Measurements from ENCODE around the gene ADORA2B. TPM values are rescaled to one million over a fixed set of nuclear protein-coding genes. Genes with fewer than 3 reads are reported as not detected.
A peak's percentile ranks its signal among the peaks of the same experiment; 100 is the strongest.
"Not testable (repeated sequence)": the region's sequence is repeated elsewhere in the genome, so short reads cannot be mapped to it uniquely, and the experiment has no call there.

Gene ADORA2B
- polyA plus RNA-seq, 4 donors, result 3.0 to 6.0 TPM; not detected in 2

DNA sequence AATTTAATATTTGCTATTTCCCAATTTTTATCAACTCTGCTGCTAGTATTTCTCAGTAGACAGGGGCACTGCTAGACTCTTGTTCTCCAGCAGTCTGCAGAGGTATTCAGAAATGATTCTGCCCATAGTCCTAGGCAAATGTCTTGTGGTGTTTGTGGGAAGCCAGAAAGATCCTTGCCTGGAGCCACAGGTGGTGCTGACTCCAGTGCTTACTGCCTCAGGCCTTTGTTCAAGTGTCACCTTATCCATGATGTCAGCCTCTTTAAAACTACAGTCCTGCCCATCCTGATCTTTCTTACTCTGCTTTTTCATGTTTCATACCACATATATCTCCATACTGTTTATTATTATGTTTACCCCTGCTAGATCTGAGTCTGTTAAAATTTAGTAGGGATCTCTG, 28.1 kb downstream of the ADORA2B start:
- Histone ChIP-seq H3K4me3 (ENCODE audit: low read depth in 1 of 3, low read length in 3 of 3) (no peak overlapping the region), H3K4me1 (ENCODE audit: control insufficient read depth in 3 of 3, insufficient read depth in 2 of 3, low read depth in 1 of 3, low read length in 2 of 3) (no peaks in the 10 kb centered on the region), H3K36me3 (ENCODE audit: control insufficient read depth in 3 of 3, insufficient read depth in 2 of 3, low read depth in 1 of 3, low read length in 3 of 3) (peaks cover 4 to 18% (median 6%) of the 10 kb centered on the region in 3 donors), H3K9me3 (ENCODE audit: control insufficient read depth in 2 of 2, insufficient read depth in 1 of 2, low read depth in 1 of 2, low read length in 1 of 2) (no peaks in the 10 kb centered on the region), H3K27ac (ENCODE audit: low read depth in 1 of 3, low read length in 2 of 3) (no peak overlapping the region), H3K27me3 (ENCODE audit: control insufficient read depth in 3 of 3, insufficient read depth in 3 of 3, low read length in 3 of 3) (no peaks in the 10 kb centered on the region)
- DNase-seq (no peak), FAIRE-seq (no peak)

GRCh38 chr17:15973834-15974233, 28.9 kb downstream of the ADORA2B start:
- WGBS, 3 donors, result 84 to 88% (median 86%) methylated on average over 6 of the region's 6 CpGs
- Histone ChIP-seq H3K9me3 (ENCODE audit: control insufficient read depth in 2 of 2, insufficient read depth in 1 of 2, low read depth in 1 of 2, low read length in 1 of 2) (no peaks in the 10 kb centered on the region), H3K27ac (ENCODE audit: low read depth in 1 of 3, low read length in 2 of 3) (no peak overlapping the region), H3K4me3 (ENCODE audit: low read depth in 1 of 3, low read length in 3 of 3) (no peak overlapping the region), H3K36me3 (ENCODE audit: control insufficient read depth in 3 of 3, insufficient read depth in 2 of 3, low read depth in 1 of 3, low read length in 3 of 3) (peaks cover 5 to 23% (median 6%) of the 10 kb centered on the region in 3 donors), H3K27me3 (ENCODE audit: control insufficient read depth in 3 of 3, insufficient read depth in 3 of 3, low read length in 3 of 3) (no peaks in the 10 kb centered on the region), H3K4me1 (ENCODE audit: control insufficient read depth in 3 of 3, insufficient read depth in 2 of 3, low read depth in 1 of 3, low read length in 2 of 3) (no peaks in the 10 kb centered on the region)
- no peak for DNase-seq
- no peak for FAIRE-seq

- H3K4me1 ChIP-seq (ENCODE audit: control insufficient read depth in 3 of 3, insufficient read depth in 2 of 3, low read depth in 1 of 3, low read length in 2 of 3), result peaks cover 0 to 6% (median 0%) of the 10 kb centered on the region in 3 donors
- no peaks in the 10 kb centered on the region for H3K27me3 ChIP-seq (ENCODE audit: control insufficient read depth in 3 of 3, insufficient read depth in 3 of 3, low read length in 3 of 3)
- peaks cover 7 to 27% (median 13%) of the 10 kb centered on the region in 3 donors for H3K36me3 ChIP-seq (ENCODE audit: control insufficient read depth in 3 of 3, insufficient read depth in 2 of 3, low read depth in 1 of 3, low read length in 3 of 3)
- H3K4me3 ChIP-seq (ENCODE audit: low read depth in 1 of 3, low read length in 3 of 3), result no peak overlapping the region
- H3K27ac ChIP-seq (ENCODE audit: low read depth in 1 of 3, low read length in 2 of 3), result no peak overlapping the region
- no peaks in the 10 kb centered on the region for H3K9me3 ChIP-seq (ENCODE audit: control insufficient read depth in 2 of 2, insufficient read depth in 1 of 2, low read depth in 1 of 2, low read length in 1 of 2)
- 95 to 100% (median 97%) methylated on average over 2 of the region's 2 CpGs for WGBS, 3 donors
- DNase-seq, result no peak
- no peak for FAIRE-seq
These were observed 33.0 kb downstream of the ADORA2B start for GRCh38 chr17:15977894-15978293.

GRCh38 chr17:15978606-15979005, 33.7 kb downstream of the ADORA2B start:
- WGBS, 3 donors, result 89 to 96% (median 92%) methylated on average over 1 of the region's 1 CpG
- Histone ChIP-seq H3K27me3 (ENCODE audit: control insufficient read depth in 3 of 3, insufficient read depth in 3 of 3, low read length in 3 of 3) (no peaks in the 10 kb centered on the region), H3K27ac (ENCODE audit: low read depth in 1 of 3, low read length in 2 of 3) (no peak overlapping the region), H3K9me3 (ENCODE audit: control insufficient read depth in 2 of 2, insufficient read depth in 1 of 2, low read depth in 1 of 2, low read length in 1 of 2) (no peaks in the 10 kb centered on the region), H3K36me3 (ENCODE audit: control insufficient read depth in 3 of 3, insufficient read depth in 2 of 3, low read depth in 1 of 3, low read length in 3 of 3) (peaks cover 7 to 29% (median 13%) of the 10 kb centered on the region in 3 donors), H3K4me1 (ENCODE audit: control insufficient read depth in 3 of 3, insufficient read depth in 2 of 3, low read depth in 1 of 3, low read length in 2 of 3) (peaks cover 0 to 6% (median 0%) of the 10 kb centered on the region in 3 donors), H3K4me3 (ENCODE audit: low read depth in 1 of 3, low read length in 3 of 3) (no peak overlapping the region)
- FAIRE-seq, result no peak
- no peak for DNase-seq

- H3K27ac ChIP-seq (ENCODE audit: low read depth in 1 of 3, low read length in 2 of 3); H3K4me3 ChIP-seq (ENCODE audit: low read depth in 1 of 3, low read length in 3 of 3); FAIRE-seq; DNase-seq; H3K9me3 ChIP-seq (ENCODE audit: control insufficient read depth in 2 of 2, insufficient read depth in 1 of 2, low read depth in 1 of 2, low read length in 1 of 2); H3K4me1 ChIP-seq (ENCODE audit: control insufficient read depth in 3 of 3, insufficient read depth in 2 of 3, low read depth in 1 of 3, low read length in 2 of 3); H3K27me3 ChIP-seq (ENCODE audit: control insufficient read depth in 3 of 3, insufficient read depth in 3 of 3, low read length in 3 of 3): not testable (repeated sequence)
- peaks cover 7 to 27% (median 13%) of the 10 kb centered on the region in 3 donors for H3K36me3 ChIP-seq (ENCODE audit: control insufficient read depth in 3 of 3, insufficient read depth in 2 of 3, low read depth in 1 of 3, low read length in 3 of 3)
- WGBS, 3 donors, result 45 to 63% (median 56%) methylated on average over 2 of the region's 4 CpGs
These were observed 34.1 kb downstream of the ADORA2B start for GRCh38 chr17:15979013-15979412.

DNA sequence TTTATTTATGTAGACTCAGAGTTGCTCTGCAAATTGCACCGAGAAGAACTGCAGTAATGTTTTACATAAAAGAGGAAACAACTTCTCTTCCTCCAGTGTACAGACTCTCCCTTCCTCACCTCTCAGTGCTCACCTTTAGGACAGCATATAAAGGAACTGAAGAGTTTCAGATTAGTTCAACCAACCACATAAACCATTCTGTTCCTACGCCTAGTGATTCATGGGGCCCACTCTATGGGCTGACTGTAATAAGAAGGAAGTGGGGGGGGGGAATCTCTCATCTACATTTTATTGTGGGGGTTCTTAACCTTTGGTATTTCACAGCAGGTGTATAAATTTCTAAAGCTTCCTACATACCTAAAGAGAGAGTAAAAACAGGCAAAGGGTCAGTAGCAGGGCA, 36.3 kb downstream of the ADORA2B start:
- peaks cover 0 to 6% (median 0%) of the 10 kb centered on the region in 3 donors for H3K4me1 ChIP-seq (ENCODE audit: control insufficient read depth in 3 of 3, insufficient read depth in 2 of 3, low read depth in 1 of 3, low read length in 2 of 3)
- DNase-seq (peak; percentile 16 to 35), FAIRE-seq (no peak)
- H3K4me3 ChIP-seq (ENCODE audit: low read depth in 1 of 3, low read length in 3 of 3), result no peak overlapping the region
- no peaks in the 10 kb centered on the region for H3K9me3 ChIP-seq (ENCODE audit: control insufficient read depth in 2 of 2, insufficient read depth in 1 of 2, low read depth in 1 of 2, low read length in 1 of 2)
- H3K27ac ChIP-seq (ENCODE audit: low read depth in 1 of 3, low read length in 2 of 3), result peak overlapping the region in 1 of 3 donors; percentile 23
- H3K36me3 ChIP-seq (ENCODE audit: control insufficient read depth in 3 of 3, insufficient read depth in 2 of 3, low read depth in 1 of 3, low read length in 3 of 3), result peaks cover 7 to 28% (median 16%) of the 10 kb centered on the region in 3 donors
- 21 to 41% (median 24%) methylated on average over 2 of the region's 2 CpGs for WGBS, 3 donors
- no peaks in the 10 kb centered on the region for H3K27me3 ChIP-seq (ENCODE audit: control insufficient read depth in 3 of 3, insufficient read depth in 3 of 3, low read length in 3 of 3)

- peaks cover 7 to 33% (median 15%) of the 10 kb centered on the region in 3 donors for H3K36me3 ChIP-seq (ENCODE audit: control insufficient read depth in 3 of 3, insufficient read depth in 2 of 3, low read depth in 1 of 3, low read length in 3 of 3)
- FAIRE-seq, result no peak
These were observed 37.0 kb downstream of the ADORA2B start for GRCh38 chr17:15981646-15982580.

DNA sequence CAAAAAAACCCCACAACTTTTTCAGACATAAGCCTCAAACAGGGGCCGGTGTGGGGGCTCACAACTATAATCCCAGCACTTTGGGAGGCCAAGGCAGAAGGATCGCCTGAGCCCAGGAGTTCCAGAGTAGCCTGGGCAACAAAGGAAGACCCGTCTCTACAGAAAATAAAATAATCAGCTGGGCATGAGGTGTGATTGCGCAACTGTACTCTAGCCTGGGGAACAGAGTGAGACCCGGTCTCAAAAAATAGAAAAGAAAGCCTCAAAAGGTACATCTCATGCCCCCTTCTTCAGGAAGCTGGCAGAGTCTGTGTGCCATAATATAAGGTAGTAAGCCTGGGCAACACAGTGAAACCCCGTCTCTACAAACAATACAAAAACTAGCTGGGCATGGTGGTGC, 51.4 kb downstream of the ADORA2B start:
- 75 to 86% (median 80%) methylated on average over 6 of the region's 6 CpGs for WGBS, 3 donors
- Histone ChIP-seq H3K4me3 (ENCODE audit: low read depth in 1 of 3, low read length in 3 of 3) (no peak overlapping the region), H3K27ac (ENCODE audit: low read depth in 1 of 3, low read length in 2 of 3) (no peak overlapping the region), H3K36me3 (ENCODE audit: control insufficient read depth in 3 of 3, insufficient read depth in 2 of 3, low read depth in 1 of 3, low read length in 3 of 3) (peaks cover 0 to 30% (median 0%) of the 10 kb centered on the region in 3 donors), H3K4me1 (ENCODE audit: control insufficient read depth in 3 of 3, insufficient read depth in 2 of 3, low read depth in 1 of 3, low read length in 2 of 3) (peaks cover 0 to 12% (median 11%) of the 10 kb centered on the region in 3 donors), H3K27me3 (ENCODE audit: control insufficient read depth in 3 of 3, insufficient read depth in 3 of 3, low read length in 3 of 3) (no peaks in the 10 kb centered on the region), H3K9me3 (ENCODE audit: control insufficient read depth in 2 of 2, insufficient read depth in 1 of 2, low read depth in 1 of 2, low read length in 1 of 2) (peaks cover 0 to under 1% of the 10 kb centered on the region in 2 donors)
- DNase-seq (no peak), FAIRE-seq (no peak)

More at GRCh38 chr17:15981646-15982580, 37.0 kb downstream of the ADORA2B start:
- peaks cover 0 to 6% (median 0%) of the 10 kb centered on the region in 3 donors for H3K4me1 ChIP-seq (ENCODE audit: control insufficient read depth in 3 of 3, insufficient read depth in 2 of 3, low read depth in 1 of 3, low read length in 2 of 3)
- H3K9me3 ChIP-seq (ENCODE audit: control insufficient read depth in 2 of 2, insufficient read depth in 1 of 2, low read depth in 1 of 2, low read length in 1 of 2), result no peaks in the 10 kb centered on the region
- H3K4me3 ChIP-seq (ENCODE audit: low read depth in 1 of 3, low read length in 3 of 3), result no peak overlapping the region
- no peak for DNase-seq
- WGBS, 3 donors, result 59 to 80% (median 69%) methylated on average over 5 of the region's 5 CpGs
- no peaks in the 10 kb centered on the region for H3K27me3 ChIP-seq (ENCODE audit: control insufficient read depth in 3 of 3, insufficient read depth in 3 of 3, low read length in 3 of 3)
- no peak overlapping the region for H3K27ac ChIP-seq (ENCODE audit: low read depth in 1 of 3, low read length in 2 of 3)

Measured in small intestine (tissue), 7 donors.